ENCODE results near the gene LRMDA.

DNA sequence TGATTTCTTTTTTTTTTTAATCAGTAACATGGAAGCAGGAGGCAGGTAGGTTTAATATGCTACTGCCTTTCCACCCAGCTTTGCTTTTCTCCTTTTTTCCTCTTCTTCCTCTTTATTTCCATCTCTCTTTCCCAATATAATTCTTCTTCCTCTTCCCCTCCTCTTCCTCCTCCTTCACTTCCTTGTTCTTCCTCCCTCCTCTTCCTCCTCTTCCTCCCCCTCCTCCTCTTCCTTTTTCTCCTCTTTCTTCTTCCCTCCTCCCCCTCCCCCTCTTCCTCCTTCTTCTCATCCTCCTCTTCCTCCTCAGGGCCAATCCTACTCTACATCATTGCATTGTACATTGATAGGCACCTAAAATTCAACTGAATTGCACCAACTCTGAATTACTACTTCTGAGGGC is 41.2 kb upstream of the LRMDA start:
- TF ChIP-seq, protein P1, sequence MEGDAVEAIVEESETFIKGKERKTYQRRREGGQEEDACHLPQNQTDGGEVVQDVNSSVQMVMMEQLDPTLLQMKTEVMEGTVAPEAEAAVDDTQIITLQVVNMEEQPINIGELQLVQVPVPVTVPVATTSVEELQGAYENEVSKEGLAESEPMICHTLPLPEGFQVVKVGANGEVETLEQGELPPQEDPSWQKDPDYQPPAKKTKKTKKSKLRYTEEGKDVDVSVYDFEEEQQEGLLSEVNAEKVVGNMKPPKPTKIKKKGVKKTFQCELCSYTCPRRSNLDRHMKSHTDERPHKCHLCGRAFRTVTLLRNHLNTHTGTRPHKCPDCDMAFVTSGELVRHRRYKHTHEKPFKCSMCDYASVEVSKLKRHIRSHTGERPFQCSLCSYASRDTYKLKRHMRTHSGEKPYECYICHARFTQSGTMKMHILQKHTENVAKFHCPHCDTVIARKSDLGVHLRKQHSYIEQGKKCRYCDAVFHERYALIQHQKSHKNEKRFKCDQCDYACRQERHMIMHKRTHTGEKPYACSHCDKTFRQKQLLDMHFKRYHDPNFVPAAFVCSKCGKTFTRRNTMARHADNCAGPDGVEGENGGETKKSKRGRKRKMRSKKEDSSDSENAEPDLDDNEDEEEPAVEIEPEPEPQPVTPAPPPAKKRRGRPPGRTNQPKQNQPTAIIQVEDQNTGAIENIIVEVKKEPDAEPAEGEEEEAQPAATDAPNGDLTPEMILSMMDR (IDR thresholded peaks at IDR 0.05; ENCODE audit: borderline replicate concordance, extremely low read depth, low read length, poor library complexity, severe bottlenecking): no peak
- no peak for TF ChIP-seq EZH2 (IDR thresholded peaks at IDR 0.05; ENCODE audit: borderline replicate concordance, low read depth, low read length, severe bottlenecking)

Measured in DND-41 (cell line).